HG03060 (cell line): ENCODE results near the gene NT5E.
"Not testable (repeated sequence)": the region's sequence is repeated elsewhere in the genome, so short reads cannot be mapped to it uniquely, and the experiment has no call there.

Experiments used
- ATAC-seq: cut with Tn5 transposase; IDR thresholded peaks from one replicate; pipeline ENCODE4 v1.9.1; 2021; ENCODE audit warnings: low read depth, moderate number of reproducible peaks; ENCODE audit not compliant: unreplicated experiment

Gene NT5E

GRCh38 chr6:85483846-85484245 is 34.0 kb downstream of the NT5E start:
- ATAC-seq: no peak

- no peak for ATAC-seq
These were observed 35.1 kb downstream of the NT5E start for GRCh38 chr6:85484948-85485347.

- ATAC-seq: no peak
These were observed 40.8 kb downstream of the NT5E start for GRCh38 chr6:85490516-85491248.

- no peak for ATAC-seq
These were observed 43.5 kb downstream of the NT5E start for GRCh38 chr6:85493389-85493788.

GRCh38 chr6:85494547-85495536 is 45.0 kb downstream of the NT5E start:
- ATAC-seq: no peak

GRCh38 chr6:85496009-85496579 is 46.2 kb downstream of the NT5E start:
- no peak for ATAC-seq

GRCh38 chr6:85496856-85497255 is 47.0 kb downstream of the NT5E start:
- no peak for ATAC-seq

- ATAC-seq: no peak
These were observed 48.8 kb downstream of the NT5E start for GRCh38 chr6:85498596-85499258.

GRCh38 chr6:85506441-85507093 is 56.7 kb downstream of the NT5E start:
- no peak for ATAC-seq

GRCh38 chr6:85516168-85516567 is 66.3 kb downstream of the NT5E start:
- ATAC-seq: no peak

- ATAC-seq: not testable (repeated sequence)
These were observed 74.4 kb downstream of the NT5E start for GRCh38 chr6:85524281-85524680.

GRCh38 chr6:85537055-85537494 is 87.2 kb downstream of the NT5E start:
- ATAC-seq: no peak

- no peak for ATAC-seq
These were observed 94.9 kb downstream of the NT5E start for GRCh38 chr6:85544776-85545175.
